HS-27A (cell line): ENCODE results near the gene OSBPL8.

ENCODE experiments used
- DNase-seq: peaks from one replicate; pipeline ENCODE4 v3.0.0-alpha.2; 2012; ENCODE audit warnings: low read depth, missing footprints

OSBPL8 gene

GRCh38 chr12:76464631-76465166, 94.9 kb downstream of the OSBPL8 start:
- DNase-seq: no peak

- no peak for DNase-seq
Observed at GRCh38 chr12:76462668-76463224, 96.8 kb downstream of the OSBPL8 start.

- no peak for DNase-seq
Observed at GRCh38 chr12:76460807-76461206, 98.8 kb downstream of the OSBPL8 start.

- DNase-seq: no peak
Observed at GRCh38 chr12:76457818-76458217, 101.8 kb downstream of the OSBPL8 start.

- no peak for DNase-seq
Observed at GRCh38 chr12:76457010-76457409, 102.6 kb downstream of the OSBPL8 start.

- peak; percentile 79 for DNase-seq
Observed at GRCh38 chr12:76455582-76456345, 103.8 kb downstream of the OSBPL8 start.

- no peak for DNase-seq
Observed at GRCh38 chr12:76451528-76451927, 108.0 kb downstream of the OSBPL8 start.

GRCh38 chr12:76450690-76451089, 108.9 kb downstream of the OSBPL8 start:
- DNase-seq: peak; percentile 68

GRCh38 chr12:76449993-76450392, 109.6 kb downstream of the OSBPL8 start:
- no peak for DNase-seq

GRCh38 chr12:76449583-76449982, 110.0 kb downstream of the OSBPL8 start:
- no peak for DNase-seq

- DNase-seq: no peak
Observed at GRCh38 chr12:76449016-76449415, 110.6 kb downstream of the OSBPL8 start.

GRCh38 chr12:76446090-76446489, 113.5 kb downstream of the OSBPL8 start:
- no peak for DNase-seq

GRCh38 chr12:76445462-76445861, 114.1 kb downstream of the OSBPL8 start:
- no peak for DNase-seq

- no peak for DNase-seq
Observed at GRCh38 chr12:76444408-76444984, 115.1 kb downstream of the OSBPL8 start.

- DNase-seq: no peak
Observed at GRCh38 chr12:76441016-76441415, 118.6 kb downstream of the OSBPL8 start.

- DNase-seq: no peak
Observed at GRCh38 chr12:76432733-76433132, 126.8 kb downstream of the OSBPL8 start.

GRCh38 chr12:76428117-76428516, 131.5 kb downstream of the OSBPL8 start:
- DNase-seq: no peak

- DNase-seq: no peak
Observed at GRCh38 chr12:76426160-76426559, 133.4 kb downstream of the OSBPL8 start.

- DNase-seq: no peak
Observed at GRCh38 chr12:76424941-76425340, 134.6 kb downstream of the OSBPL8 start.

GRCh38 chr12:76422543-76423438, 136.8 kb downstream of the OSBPL8 start:
- no peak for DNase-seq

GRCh38 chr12:76422154-76422542, 137.4 kb downstream of the OSBPL8 start:
- no peak for DNase-seq

- no peak for DNase-seq
Observed at GRCh38 chr12:76421046-76421445, 138.5 kb downstream of the OSBPL8 start.
